Measurements from ENCODE around the gene PACS1. TPM values are rescaled to one million over a fixed set of nuclear protein-coding genes. Genes with fewer than 3 reads are reported as not detected.

PACS1 gene
- total and polyA plus RNA-seq, 8 donors: 50.7 to 57.5 (median 54.9) TPM

DNA sequence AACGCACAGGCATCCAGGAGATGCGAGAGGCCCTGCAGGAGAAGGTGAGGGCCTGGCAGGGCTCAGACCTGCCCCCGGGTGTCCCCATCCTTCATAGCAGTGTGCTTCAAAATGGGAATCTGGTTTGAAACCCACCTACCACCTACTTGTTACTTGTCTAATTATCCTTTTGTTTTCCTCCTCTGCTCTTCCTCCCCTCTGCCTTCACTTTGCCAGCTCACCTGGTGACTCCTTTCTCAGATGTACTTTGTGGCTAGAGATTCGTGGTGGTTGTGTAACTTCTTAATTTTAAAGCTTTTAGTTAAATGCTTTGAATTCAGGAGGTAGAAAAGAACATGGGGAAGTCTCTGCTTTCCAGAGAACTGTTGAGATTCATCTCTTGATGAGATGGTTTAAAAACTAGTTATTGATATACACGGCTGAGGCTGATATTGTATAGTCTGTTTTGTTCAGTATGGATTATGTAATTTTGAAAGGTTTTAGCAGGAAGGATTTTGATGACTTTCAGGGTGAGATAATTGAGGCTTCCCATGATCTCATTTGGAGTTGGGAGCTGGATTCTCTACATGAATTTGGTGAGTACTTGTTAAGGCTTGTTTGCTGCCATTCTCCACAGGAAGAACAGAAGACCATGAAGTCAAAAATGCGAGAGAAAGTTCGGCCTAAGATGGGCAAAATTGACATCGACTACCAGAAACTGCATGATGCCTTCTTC is 9.9 kb upstream of the PACS1 start:
- Histone ChIP-seq H3K27ac (no peak overlapping the region), H3K27me3 (no peaks in the 10 kb centered on the region), H3K9me3 (no peaks in the 10 kb centered on the region), H3K4me3 (no peak overlapping the region), H3K4me1 (no peaks in the 10 kb centered on the region), H3K36me3 (peaks cover 0 to 100% of the 10 kb centered on the region in 2 donors)
- DNase-seq: no peak
- intact Hi-C loops (cut with DNase I): no loop called here
- no peak for ATAC-seq
- TF ChIP-seq, protein P1, sequence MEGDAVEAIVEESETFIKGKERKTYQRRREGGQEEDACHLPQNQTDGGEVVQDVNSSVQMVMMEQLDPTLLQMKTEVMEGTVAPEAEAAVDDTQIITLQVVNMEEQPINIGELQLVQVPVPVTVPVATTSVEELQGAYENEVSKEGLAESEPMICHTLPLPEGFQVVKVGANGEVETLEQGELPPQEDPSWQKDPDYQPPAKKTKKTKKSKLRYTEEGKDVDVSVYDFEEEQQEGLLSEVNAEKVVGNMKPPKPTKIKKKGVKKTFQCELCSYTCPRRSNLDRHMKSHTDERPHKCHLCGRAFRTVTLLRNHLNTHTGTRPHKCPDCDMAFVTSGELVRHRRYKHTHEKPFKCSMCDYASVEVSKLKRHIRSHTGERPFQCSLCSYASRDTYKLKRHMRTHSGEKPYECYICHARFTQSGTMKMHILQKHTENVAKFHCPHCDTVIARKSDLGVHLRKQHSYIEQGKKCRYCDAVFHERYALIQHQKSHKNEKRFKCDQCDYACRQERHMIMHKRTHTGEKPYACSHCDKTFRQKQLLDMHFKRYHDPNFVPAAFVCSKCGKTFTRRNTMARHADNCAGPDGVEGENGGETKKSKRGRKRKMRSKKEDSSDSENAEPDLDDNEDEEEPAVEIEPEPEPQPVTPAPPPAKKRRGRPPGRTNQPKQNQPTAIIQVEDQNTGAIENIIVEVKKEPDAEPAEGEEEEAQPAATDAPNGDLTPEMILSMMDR (IDR thresholded peaks at IDR 0.05): no peak

DNA sequence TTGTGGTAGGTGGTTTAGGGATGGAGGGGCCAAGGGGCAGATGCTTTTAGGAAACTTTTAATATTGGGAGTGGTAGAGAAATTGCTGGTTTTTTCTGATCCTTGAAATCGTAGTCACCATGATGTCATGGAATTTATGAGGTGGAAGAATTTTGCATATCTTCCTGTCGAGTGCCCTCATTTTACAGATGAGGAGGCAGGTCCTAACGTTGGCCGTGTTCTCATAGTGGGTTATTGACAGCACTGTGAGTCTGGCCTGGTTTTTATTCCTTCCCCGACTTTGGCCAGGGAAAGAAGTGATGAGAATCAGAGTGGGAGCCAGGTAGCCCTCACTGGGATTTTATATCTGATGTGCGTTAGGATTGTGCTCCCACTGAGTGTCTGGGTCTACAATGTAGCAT is 8.8 kb upstream of the PACS1 start:
- no peak for ATAC-seq
- H3K4me3 ChIP-seq: no peak overlapping the region
- H3K9me3 ChIP-seq: no peaks in the 10 kb centered on the region
- H3K36me3 ChIP-seq: peaks cover 0 to 100% of the 10 kb centered on the region in 2 donors
- TF ChIP-seq, protein P1 (IDR thresholded peaks at IDR 0.05): no peak
- H3K27ac ChIP-seq: no peak overlapping the region
- no peak for DNase-seq
- H3K27me3 ChIP-seq: no peaks in the 10 kb centered on the region
- H3K4me1 ChIP-seq: peaks cover 0 to 3% of the 10 kb centered on the region in 2 donors
- intact Hi-C loops (cut with DNase I): no loop called here

DNA sequence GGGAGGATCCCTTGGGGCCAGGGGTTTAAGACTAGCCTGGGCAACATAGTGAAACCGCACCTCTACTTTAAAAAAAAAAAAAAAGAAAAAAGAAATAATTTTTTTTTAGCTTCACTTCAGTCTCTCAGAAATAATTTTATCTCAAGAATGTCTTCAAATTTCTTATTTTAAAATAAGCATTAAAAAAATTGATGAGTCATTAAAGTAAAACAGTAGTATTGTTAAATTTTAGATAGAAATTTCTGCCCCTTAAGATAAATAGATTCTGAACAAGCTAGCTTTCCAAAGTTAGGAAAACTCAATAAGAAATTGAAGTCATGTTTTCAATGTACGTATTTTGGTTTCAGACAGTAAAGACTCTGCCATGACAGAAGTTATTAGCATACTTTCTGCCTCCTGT is 7.7 kb upstream of the PACS1 start:
- ATAC-seq (no peak), DNase-seq (no peak)
- H3K36me3 ChIP-seq: peaks cover 0 to 100% of the 10 kb centered on the region in 2 donors
- TF ChIP-seq, protein P1 (IDR thresholded peaks at IDR 0.05): no peak
- intact Hi-C loops (cut with DNase I): no loop called here
- H3K27ac ChIP-seq: no peak overlapping the region
- H3K27me3 ChIP-seq: no peaks in the 10 kb centered on the region
- H3K9me3 ChIP-seq: no peaks in the 10 kb centered on the region
- H3K4me3 ChIP-seq: no peak overlapping the region
- peaks cover 0 to 7% of the 10 kb centered on the region in 2 donors for H3K4me1 ChIP-seq

DNA sequence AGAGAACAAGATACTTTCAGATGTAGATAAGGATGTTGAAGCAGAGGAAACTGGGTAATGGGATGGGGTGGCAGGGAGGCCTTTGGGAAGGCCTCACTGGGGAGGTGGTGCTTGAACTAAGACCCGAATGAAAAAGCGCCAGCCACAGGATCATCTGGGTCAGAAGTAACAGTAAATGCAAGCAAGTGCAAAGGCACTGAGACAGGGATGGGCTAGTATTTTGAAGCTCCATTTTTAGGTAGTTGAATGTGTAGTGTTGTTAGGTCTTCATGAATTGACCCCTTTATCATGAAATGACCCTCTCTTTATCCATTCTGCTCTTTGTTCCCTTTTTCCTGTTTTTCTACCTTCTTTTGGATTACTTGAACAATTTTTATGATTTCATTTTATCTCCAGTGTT is 6.2 kb upstream of the PACS1 start:
- H3K27me3 ChIP-seq: no peaks in the 10 kb centered on the region
- no peak for DNase-seq
- H3K27ac ChIP-seq: no peak overlapping the region
- ATAC-seq: no peak
- H3K4me3 ChIP-seq: no peak overlapping the region
- H3K36me3 ChIP-seq: peaks cover 0 to 99% of the 10 kb centered on the region in 2 donors
- H3K9me3 ChIP-seq: no peaks in the 10 kb centered on the region
- H3K4me1 ChIP-seq: peaks cover 8 to 21% of the 10 kb centered on the region in 2 donors
- intact Hi-C loops (cut with DNase I): no loop called here
- TF ChIP-seq, protein P1 (IDR thresholded peaks at IDR 0.05): no peak

DNA sequence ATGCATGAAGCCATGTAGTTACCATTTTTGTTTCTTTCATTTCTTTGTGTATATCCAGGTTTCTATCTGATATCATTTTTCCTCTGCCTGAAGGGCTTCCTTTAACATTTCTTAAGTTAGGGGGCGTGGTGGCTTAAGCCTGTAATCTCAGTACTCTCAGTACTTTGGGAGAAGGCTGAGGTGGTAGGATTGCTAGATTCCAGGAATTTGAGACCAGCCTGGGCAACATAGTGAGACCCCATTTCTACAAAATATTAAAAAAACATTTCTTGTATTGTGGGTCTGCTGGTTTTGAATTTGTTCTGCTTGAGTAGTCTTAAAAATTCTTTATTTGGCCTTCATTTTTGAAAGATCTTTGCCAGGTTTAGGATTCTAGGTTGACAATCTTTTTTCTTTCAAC is 5.5 kb upstream of the PACS1 start:
- Histone ChIP-seq H3K36me3 (peaks cover 0 to 93% of the 10 kb centered on the region in 2 donors), H3K27me3 (no peaks in the 10 kb centered on the region), H3K4me1 (peaks cover 14 to 28% of the 10 kb centered on the region in 2 donors), H3K27ac (no peak overlapping the region), H3K4me3 (no peak overlapping the region), H3K9me3 (no peaks in the 10 kb centered on the region)
- no peak for DNase-seq
- TF ChIP-seq, protein P1 (IDR thresholded peaks at IDR 0.05): no peak
- intact Hi-C loops (cut with DNase I): no loop called here
- no peak for ATAC-seq
